Endometrial microvascular endothelial cells (primary cell): Measurements from ENCODE around the gene OTUD5. TPM values are rescaled to one million over a fixed set of nuclear protein-coding genes. Genes with fewer than 3 reads are reported as not detected.
"Not testable (repeated sequence)": the region's sequence is repeated elsewhere in the genome, so short reads cannot be mapped to it uniquely, and the experiment has no call there.

Experiments
- in situ Hi-C: cut with HindIII; loops from 2 replicates; pipeline ENCODE4 v1.10.0; 2017; ENCODE audit warnings: low sequenced_read_pairs, low pct_unique_long_range_greater_than_20kb; ENCODE audit errors: inconsistent ontology term
- total RNA-seq: library from RNA; depleted of rRNA; stranded (reverse); fragments of >200 nt; gene quantifications from one replicate; pipeline ENCODE4 v1.2.3, GENCODE V29; 2015; ENCODE audit errors: inconsistent ontology term

OTUD5 gene, protein sequence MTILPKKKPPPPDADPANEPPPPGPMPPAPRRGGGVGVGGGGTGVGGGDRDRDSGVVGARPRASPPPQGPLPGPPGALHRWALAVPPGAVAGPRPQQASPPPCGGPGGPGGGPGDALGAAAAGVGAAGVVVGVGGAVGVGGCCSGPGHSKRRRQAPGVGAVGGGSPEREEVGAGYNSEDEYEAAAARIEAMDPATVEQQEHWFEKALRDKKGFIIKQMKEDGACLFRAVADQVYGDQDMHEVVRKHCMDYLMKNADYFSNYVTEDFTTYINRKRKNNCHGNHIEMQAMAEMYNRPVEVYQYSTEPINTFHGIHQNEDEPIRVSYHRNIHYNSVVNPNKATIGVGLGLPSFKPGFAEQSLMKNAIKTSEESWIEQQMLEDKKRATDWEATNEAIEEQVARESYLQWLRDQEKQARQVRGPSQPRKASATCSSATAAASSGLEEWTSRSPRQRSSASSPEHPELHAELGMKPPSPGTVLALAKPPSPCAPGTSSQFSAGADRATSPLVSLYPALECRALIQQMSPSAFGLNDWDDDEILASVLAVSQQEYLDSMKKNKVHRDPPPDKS
- total RNA-seq, result 27.3 TPM

- in situ Hi-C loops, result no loop called here
Observed at GRCh38 chrX:48957477-48957826, at the start of gene OTUD5. Gene OTUD5, minus strand, starts transcription at chrX:48957607. Its CDS starts 37 bp downstream, at chrX:48957570.

- in situ Hi-C loops, result no loop called here
Observed at GRCh38 chrX:49003696-49004095, 46.3 kb upstream of the OTUD5 start.

DNA sequence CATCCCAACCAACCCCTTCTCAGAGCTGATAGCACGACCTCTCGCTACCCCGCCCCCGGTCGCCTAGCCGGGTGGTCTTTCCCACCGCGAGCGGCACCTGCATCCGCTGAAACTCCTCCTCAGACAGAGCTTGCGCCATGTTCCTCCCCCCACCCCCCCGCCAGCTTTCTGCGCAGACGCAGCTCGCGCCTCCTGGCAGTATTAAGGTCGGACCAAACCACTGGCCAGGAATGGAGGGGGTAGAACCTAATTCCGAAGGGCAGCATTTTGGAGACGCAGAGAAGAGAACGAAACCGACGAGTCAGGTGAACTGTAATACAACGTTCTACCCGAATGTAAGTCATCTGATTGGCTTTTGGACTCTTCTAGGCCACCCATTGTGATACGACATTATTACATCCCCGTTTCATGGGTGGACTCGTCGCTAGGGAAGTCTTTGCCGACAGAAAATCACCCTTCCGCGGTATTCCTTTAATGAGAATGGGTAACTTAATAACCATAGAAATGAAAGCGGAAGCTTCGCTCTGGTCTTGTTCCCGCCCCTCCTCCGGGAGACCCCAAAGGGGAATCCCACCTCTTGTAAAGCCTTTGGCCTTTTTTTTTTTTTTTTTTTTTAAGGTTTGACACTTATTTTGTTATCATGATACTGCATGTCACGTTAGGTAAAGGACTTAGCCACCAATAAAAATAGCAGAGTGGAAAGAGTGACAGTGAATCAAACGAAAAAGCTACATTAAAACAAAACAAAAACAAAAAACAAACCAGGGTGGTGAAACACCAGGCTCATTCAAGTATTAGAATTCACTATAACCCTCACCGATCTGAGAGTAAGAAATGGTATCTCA, 44.9 kb upstream of the OTUD5 start, which contains the start of gene GRIPAP1:
TSS of gene GRIPAP1 (minus strand) at position 174 of the 845 bp plus-strand sequence. CDS start at position 139, 35 bp downstream.
- in situ Hi-C loops, result no loop called here

DNA sequence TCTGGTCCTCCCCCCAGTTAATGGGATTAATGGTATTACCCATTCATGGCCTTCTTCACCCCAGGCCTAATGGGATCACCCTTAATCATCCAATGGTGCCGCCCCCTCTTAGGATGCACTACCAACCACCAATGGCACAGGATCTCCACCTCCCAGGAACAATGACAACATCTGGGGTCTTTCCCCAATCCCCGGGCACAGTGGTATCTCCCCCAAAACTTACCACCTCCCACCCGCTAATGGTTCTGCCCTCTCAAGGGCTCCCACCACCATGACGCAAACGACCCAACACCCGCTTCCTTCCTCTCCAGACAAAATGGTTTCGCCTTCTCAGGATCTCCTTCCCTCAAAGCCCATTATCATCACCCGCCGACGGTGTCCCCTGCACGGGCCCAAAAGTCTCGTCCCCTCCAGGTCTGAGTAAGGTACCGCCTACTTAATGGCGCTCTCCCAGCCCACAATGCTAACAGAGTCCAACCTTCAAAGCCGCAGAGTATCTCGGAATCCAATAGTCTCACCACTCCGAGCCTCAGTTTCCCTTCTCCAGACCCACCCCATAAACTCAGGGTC, 44.2 kb upstream of the OTUD5 start:
- in situ Hi-C loops, result no loop called here

- in situ Hi-C loops, result no loop called here
Observed at GRCh38 chrX:49000636-49001035, 43.2 kb upstream of the OTUD5 start.

DNA sequence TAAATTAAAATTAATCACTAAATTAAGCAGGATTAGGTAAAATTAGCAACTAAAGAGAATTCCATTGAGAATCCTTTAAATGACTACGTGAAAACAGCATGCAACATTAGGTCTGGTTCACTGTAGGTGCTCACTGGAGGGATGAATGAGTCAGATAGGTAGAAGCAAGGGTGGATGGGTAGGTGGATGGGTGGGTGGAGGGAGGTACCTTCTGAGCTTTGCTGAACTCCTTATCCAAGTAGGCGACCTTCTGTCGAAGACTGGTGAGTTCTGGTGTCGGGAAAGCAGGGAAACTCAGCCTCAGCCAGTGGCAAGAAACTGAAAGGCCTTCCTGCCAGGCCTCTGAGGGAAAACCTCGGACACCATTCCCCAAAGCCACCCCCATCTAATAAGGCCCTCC, 41.6 kb upstream of the OTUD5 start:
- in situ Hi-C loops, result no loop called here

DNA sequence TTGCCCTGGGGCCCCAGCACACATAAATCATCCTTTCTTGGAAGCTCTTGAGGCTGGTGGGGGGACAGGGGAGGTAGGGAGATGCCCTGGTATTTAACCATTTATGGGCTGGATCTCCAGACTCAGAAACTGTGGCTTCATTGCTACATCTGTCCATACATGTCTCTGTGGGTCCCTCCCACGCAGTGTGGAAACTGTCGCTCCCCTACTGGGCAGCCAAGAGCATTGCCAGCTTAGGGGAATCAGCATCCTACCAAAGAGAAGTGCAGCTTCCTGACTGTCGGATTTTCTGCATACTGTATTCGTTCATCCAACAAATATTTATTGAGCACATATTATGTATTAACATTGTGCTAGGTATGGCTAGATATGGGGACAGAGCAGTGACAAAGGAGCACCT, 41.0 kb upstream of the OTUD5 start:
- in situ Hi-C loops, result no loop called here

DNA sequence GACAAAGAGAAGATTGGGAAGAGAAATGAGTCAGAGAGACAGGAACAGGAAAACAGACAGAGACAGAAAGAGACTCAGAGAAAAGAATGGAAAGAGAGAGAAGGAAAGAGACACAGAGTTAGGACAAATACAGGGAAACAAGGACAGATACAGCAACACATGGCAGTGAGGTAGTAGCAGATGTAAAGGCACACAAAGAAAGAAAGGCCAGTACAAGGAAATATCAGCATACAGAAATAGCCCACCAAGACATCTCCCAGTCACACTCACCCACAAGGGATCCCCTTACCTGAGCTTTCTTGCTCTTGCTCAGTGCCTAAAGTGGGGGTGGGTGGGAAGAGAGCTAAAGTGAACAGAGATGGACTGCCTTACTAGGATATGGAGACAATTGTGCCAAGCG, 40.5 kb upstream of the OTUD5 start:
- in situ Hi-C loops, result no loop called here

- in situ Hi-C loops, result no loop called here
Observed at GRCh38 chrX:48997455-48997854, 40.0 kb upstream of the OTUD5 start.

- in situ Hi-C loops, result no loop called here
Observed at GRCh38 chrX:48996969-48997368, 39.6 kb upstream of the OTUD5 start.

DNA sequence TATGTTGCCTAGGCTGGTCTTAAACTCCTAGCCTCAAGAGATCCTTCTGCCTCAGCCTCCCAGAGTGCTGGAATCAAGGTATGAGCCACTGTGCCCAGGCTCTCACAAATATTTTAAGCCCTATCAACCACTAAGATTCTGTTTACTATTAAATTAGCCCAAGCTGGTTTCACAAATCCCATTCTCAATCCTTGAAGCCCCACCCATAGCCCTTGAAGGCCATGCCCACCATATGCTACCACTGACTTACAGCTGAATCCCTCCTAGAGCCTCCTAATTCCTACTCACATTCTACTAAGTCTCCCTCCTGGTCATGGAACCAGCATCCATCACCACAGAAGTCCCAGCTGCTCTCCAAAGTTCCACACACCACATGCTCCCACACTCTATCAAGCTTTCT, 34.9 kb upstream of the OTUD5 start:
- in situ Hi-C loops, result no loop called here

DNA sequence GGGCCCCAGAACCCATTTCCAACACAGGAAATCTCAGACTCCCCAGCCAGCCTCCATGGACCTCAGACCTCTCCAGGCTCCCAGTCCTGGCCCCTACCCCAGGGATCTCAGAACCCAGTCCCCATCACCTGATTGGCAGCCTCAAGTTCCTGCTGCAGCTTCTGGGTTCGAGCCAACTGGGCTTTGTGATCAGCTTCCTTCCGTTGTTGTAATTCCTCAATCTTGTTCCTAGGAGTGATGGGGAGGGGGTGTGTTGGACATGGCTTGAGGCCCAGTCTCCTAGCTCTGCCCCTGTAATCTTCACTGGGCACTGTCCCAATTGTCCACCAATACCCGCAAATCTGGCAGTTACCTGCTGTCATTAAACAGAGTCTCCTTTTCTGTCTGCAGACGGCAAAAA, 32.1 kb upstream of the OTUD5 start:
- in situ Hi-C loops, result no loop called here

- in situ Hi-C loops, result no loop called here
Observed at GRCh38 chrX:48983896-48984295, 26.5 kb upstream of the OTUD5 start.

GRCh38 chrX:48983081-48983480, 25.7 kb upstream of the OTUD5 start:
- in situ Hi-C loops, result no loop called here

DNA sequence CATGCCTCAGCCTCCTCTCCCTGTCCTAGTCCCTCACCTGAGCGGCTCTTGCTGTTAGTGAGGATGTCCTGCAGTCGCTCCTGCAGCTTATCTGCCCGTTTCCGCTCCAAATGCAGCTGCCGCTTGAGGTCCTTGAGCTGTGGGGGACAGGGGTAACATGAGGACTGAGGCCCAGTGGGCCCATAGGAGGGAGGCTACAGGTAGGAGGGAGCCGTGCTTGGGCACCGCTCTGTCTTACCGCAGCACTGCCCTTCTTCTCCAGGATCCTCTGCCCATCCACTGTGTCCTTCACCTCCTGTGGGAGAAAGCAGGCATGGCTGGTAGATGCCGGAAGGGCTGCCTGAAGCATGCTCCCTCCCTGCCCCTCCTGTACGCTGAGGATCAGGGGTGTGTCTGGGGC, 23.8 kb upstream of the OTUD5 start:
- in situ Hi-C loops, result no loop called here

GRCh38 chrX:48980341-48980740, 22.9 kb upstream of the OTUD5 start:
- in situ Hi-C loops, result not testable (repeated sequence)

- in situ Hi-C loops, result no loop called here
Observed at GRCh38 chrX:48978226-48978625, 20.8 kb upstream of the OTUD5 start.

GRCh38 chrX:48976086-48976485, 18.7 kb upstream of the OTUD5 start:
- in situ Hi-C loops, result no loop called here

- in situ Hi-C loops, result no loop called here
Observed at GRCh38 chrX:48975541-48975940, 18.1 kb upstream of the OTUD5 start.
